Measurements from ENCODE around the gene WDR7. TPM values are rescaled to one million over a fixed set of nuclear protein-coding genes. Genes with fewer than 3 reads are reported as not detected.

Gene WDR7
- total and polyA plus RNA-seq, 9 of the 15 experiments (the other 6 are each of a cell fraction or from before 2014, with no cell fraction given), result 1.4 to 9.4 (median 5.3) TPM

DNA sequence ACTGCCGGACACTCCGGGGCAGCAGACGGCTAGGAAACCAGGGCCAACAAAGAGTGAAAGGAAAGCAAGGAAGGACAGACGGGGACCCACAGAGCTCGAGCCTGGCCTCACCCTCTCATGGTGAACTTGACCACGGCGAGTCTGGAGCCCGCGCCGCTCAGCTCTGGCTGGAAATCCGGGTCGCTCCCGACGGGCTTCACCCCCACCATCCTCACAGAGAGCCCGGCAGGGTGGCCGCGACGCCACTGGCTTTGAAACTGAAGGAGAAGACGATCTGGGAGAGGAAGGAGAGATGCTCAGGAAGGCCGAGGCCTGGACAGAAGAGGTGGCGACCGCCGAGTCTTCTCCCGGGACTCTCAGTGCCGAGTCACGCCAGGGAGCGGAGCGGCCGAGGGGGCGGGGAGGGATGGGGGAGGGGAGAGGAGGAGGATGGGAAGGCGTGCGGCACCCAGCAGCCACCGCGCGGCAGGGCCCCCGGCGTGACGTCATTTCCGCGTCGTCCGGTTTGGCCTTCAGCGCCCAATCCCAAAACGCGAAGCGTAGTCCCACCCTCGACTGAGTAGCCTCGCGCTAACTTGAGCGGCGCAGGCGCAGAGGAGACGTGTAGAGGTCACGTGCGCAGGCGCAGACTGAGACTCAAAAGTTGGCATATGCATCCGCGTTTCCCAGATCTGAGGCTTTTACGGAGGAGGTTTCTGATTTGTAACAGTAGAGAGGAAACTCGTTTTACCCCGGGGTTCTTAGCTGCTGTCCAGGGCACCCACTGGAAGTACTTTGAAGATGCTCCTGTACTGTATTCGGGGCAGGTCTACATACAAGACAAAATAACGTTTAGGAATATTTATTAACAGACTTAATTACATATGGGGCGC, 12.7 kb upstream of the WDR7 start, which contains the start of gene TXNL1 (continued):
- peak; percentile 73 for TF ChIP-seq ZBTB40 (IDR thresholded peaks at IDR 0.05)
- TF ChIP-seq ZBTB40 (CRISPR knock-in tag; IDR thresholded peaks at IDR 0.05), result no peak
- TF ChIP-seq, protein P1, sequence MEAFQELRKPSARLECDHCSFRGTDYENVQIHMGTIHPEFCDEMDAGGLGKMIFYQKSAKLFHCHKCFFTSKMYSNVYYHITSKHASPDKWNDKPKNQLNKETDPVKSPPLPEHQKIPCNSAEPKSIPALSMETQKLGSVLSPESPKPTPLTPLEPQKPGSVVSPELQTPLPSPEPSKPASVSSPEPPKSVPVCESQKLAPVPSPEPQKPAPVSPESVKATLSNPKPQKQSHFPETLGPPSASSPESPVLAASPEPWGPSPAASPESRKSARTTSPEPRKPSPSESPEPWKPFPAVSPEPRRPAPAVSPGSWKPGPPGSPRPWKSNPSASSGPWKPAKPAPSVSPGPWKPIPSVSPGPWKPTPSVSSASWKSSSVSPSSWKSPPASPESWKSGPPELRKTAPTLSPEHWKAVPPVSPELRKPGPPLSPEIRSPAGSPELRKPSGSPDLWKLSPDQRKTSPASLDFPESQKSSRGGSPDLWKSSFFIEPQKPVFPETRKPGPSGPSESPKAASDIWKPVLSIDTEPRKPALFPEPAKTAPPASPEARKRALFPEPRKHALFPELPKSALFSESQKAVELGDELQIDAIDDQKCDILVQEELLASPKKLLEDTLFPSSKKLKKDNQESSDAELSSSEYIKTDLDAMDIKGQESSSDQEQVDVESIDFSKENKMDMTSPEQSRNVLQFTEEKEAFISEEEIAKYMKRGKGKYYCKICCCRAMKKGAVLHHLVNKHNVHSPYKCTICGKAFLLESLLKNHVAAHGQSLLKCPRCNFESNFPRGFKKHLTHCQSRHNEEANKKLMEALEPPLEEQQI (IDR thresholded peaks at IDR 0.05), result peak; percentile 93; the same call in 1 of the 2 replicates
- TF ChIP-seq ZNF699 (CRISPR knock-in tag; IDR thresholded peaks at IDR 0.05; ENCODE audit: insufficient replicate concordance), result no peak
- TF ChIP-seq ZZZ3 (IDR thresholded peaks at IDR 0.05), result no peak
- TF ChIP-seq MNT (conservative IDR thresholded peaks at IDR 0.05), result peak; percentile 67 to 85
- TF ChIP-seq CAMTA2 (CRISPR knock-in tag; conservative IDR thresholded peaks at IDR 0.05), result no peak
- TF ChIP-seq ZNF395 (CRISPR knock-in tag; IDR thresholded peaks at IDR 0.05), result no peak
- TF ChIP-seq SRSF9 (IDR thresholded peaks at IDR 0.05; ENCODE audit: borderline replicate concordance, low read depth, low read length), result no peak
- no peak for TF ChIP-seq NR4A1 (CRISPR knock-in tag; IDR thresholded peaks at IDR 0.05)
- TF ChIP-seq NR4A1 (tag; IDR thresholded peaks at IDR 0.05), result no peak
- no peak for TF ChIP-seq TRIM28 (IDR thresholded peaks at IDR 0.05)
- peak; percentile 97 for TF ChIP-seq CREM (IDR thresholded peaks at IDR 0.05; ENCODE audit: low read depth)

Measured in K562 (cell line).